Epithelial cell of prostate (primary cell): ENCODE results near the gene MYBPC2.

Experiments
- DNase-seq: peaks from one replicate; pipeline ENCODE4 v3.0.0-alpha.2; 2011; ENCODE audit warnings: low read depth, low spot score
- H3K27ac ChIP-seq: fragments of 450-650 bp; 2 replicates; pipeline ENCODE4 v1.5.1; 2017; ENCODE audit warnings: mild to moderate bottlenecking

Gene MYBPC2

GRCh38 chr19:50477751-50478515 is 45.2 kb downstream of the MYBPC2 start:
- no peak overlapping the region for H3K27ac ChIP-seq
- DNase-seq = no peak

- DNase-seq = no peak
- no peak overlapping the region for H3K27ac ChIP-seq
Measured at GRCh38 chr19:50478901-50479715, 46.4 kb downstream of the MYBPC2 start.

- H3K27ac ChIP-seq = no peak overlapping the region
- no peak for DNase-seq
Measured at GRCh38 chr19:50479761-50480251, 47.1 kb downstream of the MYBPC2 start.

GRCh38 chr19:50480281-50481111 is 47.8 kb downstream of the MYBPC2 start:
- no peak for DNase-seq
- H3K27ac ChIP-seq = no peak overlapping the region

GRCh38 chr19:50481351-50482149 is 48.9 kb downstream of the MYBPC2 start:
- H3K27ac ChIP-seq = no peak overlapping the region

GRCh38 chr19:50482271-50482855 is 49.7 kb downstream of the MYBPC2 start:
- no peak overlapping the region for H3K27ac ChIP-seq
- no peak for DNase-seq

More at GRCh38 chr19:50481351-50482149, 48.9 kb downstream of the MYBPC2 start:
- DNase-seq = no peak

GRCh38 chr19:50482916-50483315 is 50.2 kb downstream of the MYBPC2 start:
- no peak overlapping the region for H3K27ac ChIP-seq
- DNase-seq = no peak

GRCh38 chr19:50485284-50485955 is 52.7 kb downstream of the MYBPC2 start:
- DNase-seq = no peak
- no peak overlapping the region for H3K27ac ChIP-seq

GRCh38 chr19:50486823-50487515 is 54.3 kb downstream of the MYBPC2 start:
- H3K27ac ChIP-seq = no peak overlapping the region

GRCh38 chr19:50488389-50489194 is 55.9 kb downstream of the MYBPC2 start:
- no peak overlapping the region for H3K27ac ChIP-seq
- no peak for DNase-seq

More at GRCh38 chr19:50486823-50487515, 54.3 kb downstream of the MYBPC2 start:
- DNase-seq = no peak

- no peak for DNase-seq
- H3K27ac ChIP-seq = no peak overlapping the region
Measured at GRCh38 chr19:50489461-50490011, 56.8 kb downstream of the MYBPC2 start.

- no peak for DNase-seq
- no peak overlapping the region for H3K27ac ChIP-seq
Measured at GRCh38 chr19:50490411-50490811, 57.7 kb downstream of the MYBPC2 start.

GRCh38 chr19:50490991-50491472 is 58.3 kb downstream of the MYBPC2 start:
- H3K27ac ChIP-seq = no peak overlapping the region
- DNase-seq = no peak

GRCh38 chr19:50492303-50493052 is 59.8 kb downstream of the MYBPC2 start:
- DNase-seq = no peak
- no peak overlapping the region for H3K27ac ChIP-seq

GRCh38 chr19:50493171-50493570 is 60.5 kb downstream of the MYBPC2 start:
- no peak overlapping the region for H3K27ac ChIP-seq
- no peak for DNase-seq
